ENCODE measurements around the gene DNAJB6.

Gene DNAJB6

GRCh38 chr7:157386979-157387800 lies 50.4 kb downstream of the DNAJB6 start:
- Histone ChIP-seq H3K27me3 (ENCODE audit: insufficient read depth, low read length) (no peaks in the 10 kb centered on the region), H3K9me3 (ENCODE audit: insufficient read depth, low read depth, low read length) (no peaks in the 10 kb centered on the region), H3K9ac (ENCODE audit: low read depth, low read length) (no peak overlapping the region), H3K4me1 (ENCODE audit: insufficient read depth, low read length) (peaks cover 4% of the 10 kb centered on the region), H3K27ac (ENCODE audit: low read depth, low read length) (peak overlapping the region; percentile 78), H3K36me3 (ENCODE audit: insufficient read depth, low read length) (peaks cover 91% of the 10 kb centered on the region), H3K4me3 (ENCODE audit: low read length) (no peak overlapping the region)
- 61% methylated on average over 23 of the region's 23 CpGs for WGBS

- H3K27ac ChIP-seq (ENCODE audit: low read depth, low read length), result no peak overlapping the region
- H3K9me3 ChIP-seq (ENCODE audit: insufficient read depth, low read depth, low read length), result no peaks in the 10 kb centered on the region
- H3K9ac ChIP-seq (ENCODE audit: low read depth, low read length), result no peak overlapping the region
- H3K4me3 ChIP-seq (ENCODE audit: low read length), result no peak overlapping the region
- WGBS, result 98% methylated on average over 5 of the region's 5 CpGs
- H3K4me1 ChIP-seq (ENCODE audit: insufficient read depth, low read length), result peaks cover 4% of the 10 kb centered on the region
- H3K36me3 ChIP-seq (ENCODE audit: insufficient read depth, low read length), result peaks cover 87% of the 10 kb centered on the region
- H3K27me3 ChIP-seq (ENCODE audit: insufficient read depth, low read length), result no peaks in the 10 kb centered on the region
These were observed 51.5 kb downstream of the DNAJB6 start for GRCh38 chr7:157388301-157388700.

- H3K9ac ChIP-seq (ENCODE audit: low read depth, low read length), result no peak overlapping the region
These were observed 53.3 kb downstream of the DNAJB6 start for GRCh38 chr7:157389951-157390730.

GRCh38 chr7:157391036-157391710 lies 54.4 kb downstream of the DNAJB6 start:
- no peak overlapping the region for H3K4me3 ChIP-seq (ENCODE audit: low read length)
- H3K36me3 ChIP-seq (ENCODE audit: insufficient read depth, low read length), result peaks cover 72% of the 10 kb centered on the region
- WGBS, result 95% methylated on average over 15 of the region's 15 CpGs
- H3K4me1 ChIP-seq (ENCODE audit: insufficient read depth, low read length), result peaks cover 4% of the 10 kb centered on the region
- H3K27me3 ChIP-seq (ENCODE audit: insufficient read depth, low read length), result no peaks in the 10 kb centered on the region
- H3K27ac ChIP-seq (ENCODE audit: low read depth, low read length), result no peak overlapping the region
- no peaks in the 10 kb centered on the region for H3K9me3 ChIP-seq (ENCODE audit: insufficient read depth, low read depth, low read length)
- H3K9ac ChIP-seq (ENCODE audit: low read depth, low read length), result no peak overlapping the region

More at GRCh38 chr7:157389951-157390730, 53.3 kb downstream of the DNAJB6 start:
- H3K27me3 ChIP-seq (ENCODE audit: insufficient read depth, low read length), result no peaks in the 10 kb centered on the region
- H3K27ac ChIP-seq (ENCODE audit: low read depth, low read length), result 0 out of 2 replicates have a peak overlapping the region, but pooled peaks have one; percentile 5
- H3K9me3 ChIP-seq (ENCODE audit: insufficient read depth, low read depth, low read length), result no peaks in the 10 kb centered on the region
- H3K4me1 ChIP-seq (ENCODE audit: insufficient read depth, low read length), result peaks cover 4% of the 10 kb centered on the region
- no peak overlapping the region for H3K4me3 ChIP-seq (ENCODE audit: low read length)
- 94% methylated on average over 19 of the region's 19 CpGs for WGBS
- peaks cover 75% of the 10 kb centered on the region for H3K36me3 ChIP-seq (ENCODE audit: insufficient read depth, low read length)

GRCh38 chr7:157392256-157393037 lies 55.6 kb downstream of the DNAJB6 start:
- Histone ChIP-seq H3K9ac (ENCODE audit: low read depth, low read length) (no peak overlapping the region), H3K4me3 (ENCODE audit: low read length) (no peak overlapping the region), H3K27ac (ENCODE audit: low read depth, low read length) (no peak overlapping the region), H3K9me3 (ENCODE audit: insufficient read depth, low read depth, low read length) (no peaks in the 10 kb centered on the region), H3K4me1 (ENCODE audit: insufficient read depth, low read length) (no peaks in the 10 kb centered on the region), H3K36me3 (ENCODE audit: insufficient read depth, low read length) (peaks cover 76% of the 10 kb centered on the region), H3K27me3 (ENCODE audit: insufficient read depth, low read length) (no peaks in the 10 kb centered on the region)
- WGBS, result 94% methylated on average over 20 of the region's 20 CpGs

GRCh38 chr7:157394246-157395191 lies 57.7 kb downstream of the DNAJB6 start:
- Histone ChIP-seq H3K9me3 (ENCODE audit: insufficient read depth, low read depth, low read length) (no peaks in the 10 kb centered on the region), H3K4me3 (ENCODE audit: low read length) (no peak overlapping the region), H3K27me3 (ENCODE audit: insufficient read depth, low read length) (no peaks in the 10 kb centered on the region), H3K9ac (ENCODE audit: low read depth, low read length) (no peak overlapping the region), H3K36me3 (ENCODE audit: insufficient read depth, low read length) (peaks cover 72% of the 10 kb centered on the region), H3K27ac (ENCODE audit: low read depth, low read length) (no peak overlapping the region), H3K4me1 (ENCODE audit: insufficient read depth, low read length) (0 out of 2 replicates have a peak, but pooled peaks cover 2% of the 10 kb centered on the region)
- 97% methylated on average over 20 of the region's 20 CpGs for WGBS

GRCh38 chr7:157395206-157395605 lies 58.4 kb downstream of the DNAJB6 start:
- H3K9me3 ChIP-seq (ENCODE audit: insufficient read depth, low read depth, low read length), result no peaks in the 10 kb centered on the region
- H3K4me1 ChIP-seq (ENCODE audit: insufficient read depth, low read length), result 0 out of 2 replicates have a peak, but pooled peaks cover 2% of the 10 kb centered on the region
- WGBS, result 98% methylated on average over 2 of the region's 2 CpGs
- H3K36me3 ChIP-seq (ENCODE audit: insufficient read depth, low read length), result peaks cover 72% of the 10 kb centered on the region
- no peak overlapping the region for H3K27ac ChIP-seq (ENCODE audit: low read depth, low read length)
- no peaks in the 10 kb centered on the region for H3K27me3 ChIP-seq (ENCODE audit: insufficient read depth, low read length)
- no peak overlapping the region for H3K4me3 ChIP-seq (ENCODE audit: low read length)
- no peak overlapping the region for H3K9ac ChIP-seq (ENCODE audit: low read depth, low read length)

GRCh38 chr7:157396316-157397035 lies 59.7 kb downstream of the DNAJB6 start:
- Histone ChIP-seq H3K4me1 (ENCODE audit: insufficient read depth, low read length) (0 out of 2 replicates have a peak, but pooled peaks cover 2% of the 10 kb centered on the region), H3K9ac (ENCODE audit: low read depth, low read length) (no peak overlapping the region; the same call in 1 of the 2 replicates), H3K27ac (ENCODE audit: low read depth, low read length) (0 out of 2 replicates have a peak overlapping the region, but pooled peaks have one; percentile 10), H3K9me3 (ENCODE audit: insufficient read depth, low read depth, low read length) (no peaks in the 10 kb centered on the region), H3K4me3 (ENCODE audit: low read length) (no peak overlapping the region), H3K27me3 (ENCODE audit: insufficient read depth, low read length) (no peaks in the 10 kb centered on the region), H3K36me3 (ENCODE audit: insufficient read depth, low read length) (peaks cover 72% of the 10 kb centered on the region)
- WGBS, result 94% methylated on average over 19 of the region's 20 CpGs

GRCh38 chr7:157397036-157397720 lies 60.4 kb downstream of the DNAJB6 start:
- no peaks in the 10 kb centered on the region for H3K9me3 ChIP-seq (ENCODE audit: insufficient read depth, low read depth, low read length)
- WGBS, result 96% methylated on average over 31 of the region's 31 CpGs
- 0 out of 2 replicates have a peak, but pooled peaks cover 2% of the 10 kb centered on the region for H3K4me1 ChIP-seq (ENCODE audit: insufficient read depth, low read length)
- H3K4me3 ChIP-seq (ENCODE audit: low read length), result no peak overlapping the region
- 0 out of 2 replicates have a peak overlapping the region, but pooled peaks have one; percentile 10 for H3K27ac ChIP-seq (ENCODE audit: low read depth, low read length)
- H3K27me3 ChIP-seq (ENCODE audit: insufficient read depth, low read length), result no peaks in the 10 kb centered on the region
- H3K9ac ChIP-seq (ENCODE audit: low read depth, low read length), result no peak overlapping the region; the same call in 1 of the 2 replicates
- peaks cover 73% of the 10 kb centered on the region for H3K36me3 ChIP-seq (ENCODE audit: insufficient read depth, low read length)
